GM12878 (cell line): ENCODE results near the gene NFYC. TPM values are rescaled to one million over a fixed set of nuclear protein-coding genes. Genes with fewer than 3 reads are reported as not detected.

Experiments
- ATAC-seq: fragments of 200-7000 bp; cut with Tn5 transposase; 3 replicates; pipeline ENCODE4 v1.9.1; 2020; ENCODE audit warnings: mild to moderate bottlenecking, moderate library complexity
- BruUV-seq: library from RNA; stranded (reverse); fragments of 400-500 nt; replicated peaks from 2 replicates; lab custom pipeline; 2021; lab: Mats Ljungman, UMichigan
- CTCF ChIA-PET: fragments of 300-600 bp; sonication (Branson Sonifier 250); formaldehyde crosslinking; extraction: SDS; loops from one replicate; lab custom pipeline; 2021; ENCODE audit warnings: inconsistent platforms; lab: Yijun Ruan, JAX
- POLR2A ChIA-PET: fragments of 350-600 bp; formaldehyde crosslinking; extraction: SDS; loops from one replicate; lab custom pipeline; 2021; ENCODE audit warnings: inconsistent platforms; lab: Charles Lee
- RAD21 ChIA-PET: fragments of 300-600 bp; sonication (Branson Sonifier 250); formaldehyde crosslinking; loops from one replicate; lab custom pipeline; 2023; ENCODE audit warnings: antibody characterized with exemption; ENCODE audit not compliant: unreplicated experiment; lab: Charles Lee
- SMC1A ChIA-PET: fragments of 300-600 bp; sonication (Branson Sonifier 250); formaldehyde crosslinking; loops from one replicate; lab custom pipeline; 2023; ENCODE audit not compliant: unreplicated experiment, uncharacterized antibody; lab: Charles Lee
- DNase-seq: peaks from one replicate; pipeline ENCODE4 v3.0.0-alpha.2; 2011; ENCODE audit warnings: low read depth, low spot score
- FAIRE-seq: peaks from 3 replicates; lab custom pipeline; 2011; peaks lifted over from hg19 to GRCh38; lab: Jason Lieb, UNC
- H2AFZ ChIP-seq: 2 replicates; pipeline ENCODE4 v1.6.0; 2011; ENCODE audit warnings: low read depth, low read length, control low read depth; ENCODE audit not compliant: control insufficient read depth
- H3K27ac ChIP-seq: 2 replicates; pipeline ENCODE4 v1.5.1; 2011; ENCODE audit warnings: control low read depth; ENCODE audit not compliant: control insufficient read depth, insufficient read depth
- H3K27me3 ChIP-seq, 2 experiments: replicated peaks in 1 of 2; 2 replicates each; pipeline versions ENCODE4 v1.6.0 to v1.6.1; 2011; ENCODE audit warnings: low read length in 1 of 2; ENCODE audit not compliant: control insufficient read depth in 2 of 2, insufficient read depth in 2 of 2
- H3K36me3 ChIP-seq, 2 experiments: 2 replicates each; pipeline ENCODE4 v1.5.1; 2011; ENCODE audit warnings: low read length in 1 of 2; ENCODE audit not compliant: control insufficient read depth in 2 of 2, insufficient read depth in 2 of 2
- H3K4me1 ChIP-seq: 2 replicates; pipeline ENCODE4 v1.6.1; 2011; ENCODE audit warnings: mild to moderate bottlenecking, low read length, moderate library complexity, mixed read lengths; ENCODE audit not compliant: control insufficient read depth, insufficient read depth
- H3K4me2 ChIP-seq: 2 replicates; pipeline ENCODE4 v1.6.0; 2011; ENCODE audit warnings: control low read depth; ENCODE audit not compliant: control insufficient read depth, insufficient read depth
- H3K4me3 ChIP-seq: fragments of 200-600 bp; sonication (generic); 2 replicates; pipeline ENCODE4 v1.5.1; 2016
- H3K79me2 ChIP-seq: 2 replicates; pipeline ENCODE4 v1.6.0; 2011; ENCODE audit warnings: low read length; ENCODE audit not compliant: control insufficient read depth, insufficient read depth
- H3K9ac ChIP-seq: 2 replicates; pipeline ENCODE4 v1.8.0; 2011; ENCODE audit warnings: low read length, control low read depth, mixed read lengths; ENCODE audit not compliant: control insufficient read depth, insufficient read depth
- H3K9me3 ChIP-seq: replicated peaks from 3 replicates; pipeline ENCODE4 v1.5.1; 2011; ENCODE audit warnings: mild to moderate bottlenecking, low read length; ENCODE audit not compliant: control insufficient read depth, insufficient read depth
- H4K20me1 ChIP-seq: 2 replicates; pipeline ENCODE4 v1.6.0; 2011; ENCODE audit not compliant: control insufficient read depth, insufficient read depth
- BMI1 ChIP-seq: fragments of 450-650 bp; IDR thresholded peaks from 2 replicates; pipeline ENCODE4 v1.6.1; 2016; ENCODE audit warnings: mild to moderate bottlenecking, moderate library complexity, borderline replicate concordance
- FOS ChIP-seq: IDR thresholded peaks from 3 replicates; pipeline ENCODE4 v1.6.1; 2011; ENCODE audit warnings: borderline replicate concordance; ENCODE audit not compliant: insufficient read length; ENCODE audit errors: extremely low read depth
- FOXK2 ChIP-seq: fragments of 450-650 bp; IDR thresholded peaks from 2 replicates; pipeline ENCODE4 v1.6.1; 2017; ENCODE audit warnings: mild to moderate bottlenecking, moderate library complexity
- GABPA ChIP-seq: IDR thresholded peaks from 2 replicates; pipeline ENCODE4 v1.6.1; 2014; ENCODE audit warnings: antibody characterized with exemption, low read depth, mild to moderate bottlenecking, inconsistent platforms
- IRF5 ChIP-seq: fragments of 450-650 bp; IDR thresholded peaks from 2 replicates; pipeline ENCODE4 v1.6.1; 2017; ENCODE audit warnings: borderline replicate concordance
- NFYB ChIP-seq: IDR thresholded peaks from 2 replicates; pipeline ENCODE4 v1.6.1; 2011; ENCODE audit warnings: low read depth, mild to moderate bottlenecking, low read length, improper control_type of control experiment, moderate library complexity; ENCODE audit not compliant: insufficient read depth
- NR2F1 ChIP-seq: fragments of 450-650 bp; conservative IDR thresholded peaks from 2 replicates; pipeline ENCODE4 v1.6.1; 2017; ENCODE audit warnings: mild to moderate bottlenecking
- PAX5 ChIP-seq: IDR thresholded peaks from 2 replicates; pipeline ENCODE4 v1.6.1; 2011; ENCODE audit warnings: low read depth, low read length, borderline replicate concordance
- PKNOX1 ChIP-seq: fragments of 450-650 bp; IDR thresholded peaks from 2 replicates; pipeline ENCODE4 v1.6.1; 2016; ENCODE audit warnings: mild to moderate bottlenecking
- POU2F2 ChIP-seq: IDR thresholded peaks from 3 replicates; pipeline ENCODE4 v1.6.1; 2011; ENCODE audit warnings: low read depth, mild to moderate bottlenecking, low read length, borderline replicate concordance
- RBBP5 ChIP-seq: fragments of 200-600 bp; sonication (generic); conservative IDR thresholded peaks from 2 replicates; pipeline ENCODE4 v1.6.1; 2016
- REST ChIP-seq: IDR thresholded peaks from 2 replicates; pipeline ENCODE4 v1.6.1; 2012; ENCODE audit warnings: mild to moderate bottlenecking, low read depth, low read length
- SIX5 ChIP-seq: IDR thresholded peaks from 2 replicates; pipeline ENCODE4 v1.6.1; 2011; ENCODE audit warnings: mild to moderate bottlenecking, low read depth, low read length, moderate library complexity; ENCODE audit not compliant: severe bottlenecking
- SMAD1 ChIP-seq: fragments of 450-650 bp; IDR thresholded peaks from 2 replicates; pipeline ENCODE4 v1.6.1; 2018; ENCODE audit warnings: mild to moderate bottlenecking, low read depth; ENCODE audit not compliant: partially characterized antibody
- YBX1 ChIP-seq: fragments of 450-650 bp; IDR thresholded peaks from 2 replicates; pipeline ENCODE4 v1.6.1; 2016; ENCODE audit warnings: antibody characterized with exemption
- ZZZ3 ChIP-seq: IDR thresholded peaks from 2 replicates; pipeline ENCODE4 v1.6.1; 2011; ENCODE audit warnings: low read depth; ENCODE audit not compliant: control insufficient read depth, insufficient read length
- WGBS: methylation state at CpG from one replicate; pipeline ENCODE4 v1.1.6; 2016; ENCODE audit warnings: low lambda C conversion rate; ENCODE audit not compliant: insufficient replicate concordance, insufficient coverage; ENCODE audit errors: missing lambda C conversion rate; 5-methylcytosine and 5-hydroxymethylcytosine counted together
- in situ Hi-C: fragments of 300-500 bp; cut with MboI; formaldehyde crosslinking; loops from 9 replicates; pipeline ENCODE4 v1.14.3; 2018; ENCODE audit warnings: mixed read lengths
- intact Hi-C: fragments of 100-400 bp; cut with micrococcal nuclease; formaldehyde crosslinking; loops from one replicate; pipeline ENCODE4 v1.14.2; 2022; ENCODE audit not compliant: unreplicated experiment
- polyA plus RNA-seq, 11 experiments: library from polyadenylated mRNA; depleted of rRNA in 4 of 11; unstranded in 6 of 11; stranded (reverse) in 5 of 11; fragments of >200 nt; fragmentation: Nextera tagmentation in 4 of 11; fragmentation: Illumina TruSeq in 1 of 11; extraction: Ambion mirVana in 4 of 11; extraction: Trizol in 1 of 11; gene quantifications; 1 replicate in 1 of 11; 2 replicates in 10 of 11; pipeline versions ENCODE4 v1.2.1 to v1.2.3, GENCODE V29; 2011 to 2016; ENCODE audit warnings: inconsistent platforms in 2 of 11, missing spikeins in 2 of 11, low read depth in 1 of 11
- total RNA-seq, 4 experiments: library from RNA; depleted of rRNA in 3 of 4; stranded (reverse); fragments of >200 nt in 3 of 4; fragmentation: Illumina TruSeq in 1 of 4; extraction: Trizol in 1 of 4; gene quantifications; 2 replicates each; pipeline versions ENCODE4 v1.2.1 to v1.2.3, GENCODE V29; 2013 to 2021

The NFYC gene
- total and polyA plus RNA-seq, 10 of the 15 experiments (the other 5 are each of a cell fraction or from before 2014, with no cell fraction given) = 4.3 to 84.2 (median 58.3) TPM

GRCh38 chr1:40806731-40807695, 115.5 kb downstream of the NFYC start (continued):
- TF ChIP-seq BMI1 = no peak
- no peak for TF ChIP-seq PAX5
- no peak for TF ChIP-seq YBX1
- TF ChIP-seq FOXK2 = no peak
- no peak for TF ChIP-seq IRF5
- TF ChIP-seq SMAD1 = no peak
- no peak for TF ChIP-seq PKNOX1
- TF ChIP-seq, all 136 proteins: peak for 0

- Histone ChIP-seq H3K36me3 (no peaks in the 10 kb centered on the region), H3K79me2 (no peaks in the 10 kb centered on the region), H3K9ac (no peak overlapping the region), H3K4me2 (no peak overlapping the region), H3K9me3 (no peaks in the 10 kb centered on the region; the same call in 2 of the 3 replicates), H2AFZ (no peak overlapping the region), H4K20me1 (no peaks in the 10 kb centered on the region), H3K27me3 (no peaks in the 10 kb centered on the region), H3K4me3 (no peak overlapping the region), H3K4me1 (peaks cover 25% of the 10 kb centered on the region), H3K27ac (no peak overlapping the region)
- in situ Hi-C loops (no loop called here), intact Hi-C loops (no loop called here)
- no peak for DNase-seq
- no peak for ATAC-seq
- ChIA-PET CTCF (interaction anchor here (2.9 kb wide), 1 partner anchor 35 kb away, joined by 20 read pairs; no protein-coding TSS in a partner anchor), SMC1A (interaction anchor here (0.9 to 2.9 kb wide), 3 partner anchors 13 to 38 kb away, joined by 3 to 13 read pairs (median 3); no protein-coding TSS in a partner anchor), POLR2A (interaction anchor here (0.6 to 1.7 kb wide), 2 partner anchors 13 to 117 kb away, joined by 3 to 4 read pairs; partner anchors contain the start of gene NFYC), RAD21 (no interaction called here)
- FAIRE-seq = no peak
- BruUV-seq = no TSS peak
- WGBS = 69% methylated on average over 3 of the region's 3 CpGs
- no peak for TF ChIP-seq SIX5
- no peak for TF ChIP-seq NFYB
- TF ChIP-seq FOS = no peak
- no peak for TF ChIP-seq POU2F2
- no peak for TF ChIP-seq NR2F1
- TF ChIP-seq GABPA = no peak
- TF ChIP-seq ZZZ3 = no peak
- TF ChIP-seq REST = no peak
- TF ChIP-seq RBBP5 = no peak
Observed at GRCh38 chr1:40808002-40808401, 116.5 kb downstream of the NFYC start.
